Tibial nerve (tissue), 4 donors: ENCODE data around the gene RAB40C. TPM values are rescaled to one million over a fixed set of nuclear protein-coding genes. Genes with fewer than 3 reads are reported as not detected.

Experiments used
- DNase-seq, 2 donors: peaks; one replicate each; pipeline ENCODE4 v3.0.0-alpha.2; 2019; ENCODE audit warnings: low spot score in 2 of 2
- H3K27ac ChIP-seq, 4 donors: fragments of 200-600 bp; sonication (generic) in 3 of 4; one replicate each; pipeline ENCODE4 v1.5.1; 2017 to 2019; ENCODE audit warnings: mild to moderate bottlenecking in 1 of 4
- H3K27me3 ChIP-seq, 2 donors: fragments of 200-600 bp; sonication (generic) in 1 of 2; one replicate each; pipeline versions ENCODE4 v1.5.1 to v1.6.0; 2017 to 2019
- H3K36me3 ChIP-seq, 3 donors: fragments of 200-600 bp; sonication (generic); one replicate each; pipeline ENCODE4 v1.5.1; 2018 to 2019
- H3K4me1 ChIP-seq, 4 donors: fragments of 200-600 bp; sonication (generic) in 3 of 4; one replicate each; pipeline ENCODE4 v1.5.1; 2017 to 2019
- H3K4me3 ChIP-seq, 4 donors: fragments of 200-600 bp; sonication (generic) in 3 of 4; one replicate each; pipeline ENCODE4 v1.5.1; 2017 to 2019; ENCODE audit warnings: mild to moderate bottlenecking in 1 of 4, moderate library complexity in 1 of 4
- H3K9me3 ChIP-seq, 4 donors: fragments of 200-600 bp; sonication (generic) in 3 of 4; one replicate each; pipeline ENCODE4 v1.5.1; 2017 to 2019
- CTCF ChIP-seq, 5 experiments: fragments of 200-600 bp in 3 of 5; fragments of 450-650 bp in 2 of 5; sonication (generic) in 3 of 5; IDR thresholded peaks; one replicate each; pipeline ENCODE4 v1.5.1; 2016 to 2019; ENCODE audit warnings: antibody characterized with exemption in 5 of 5, mild to moderate bottlenecking in 3 of 5, moderate library complexity in 2 of 5
- EP300 ChIP-seq, 2 donors: sonication (generic); formaldehyde crosslinking; IDR thresholded peaks; one replicate each; pipeline ENCODE4 v1.6.1; 2017; ENCODE audit warnings: antibody characterized with exemption in 2 of 2, mild to moderate bottlenecking in 1 of 2
- POLR2A ChIP-seq, 2 donors: fragments of 450-650 bp; IDR thresholded peaks; one replicate each; pipeline ENCODE4 v1.6.1; 2017; ENCODE audit warnings: antibody characterized with exemption in 2 of 2, mild to moderate bottlenecking in 2 of 2, moderate library complexity in 2 of 2
- WGBS, 2 donors: methylation state at CpG; one replicate each; pipeline ENCODE4 v1.1.5; 2018; 5-methylcytosine and 5-hydroxymethylcytosine counted together
- total RNA-seq, 4 donors: library from RNA; depleted of rRNA; stranded (reverse); fragments of >200 nt; gene quantifications; one replicate each; pipeline ENCODE4 v1.1.0, GENCODE V29; 2016

RAB40C gene
- total RNA-seq, 4 donors from 2014 or later = 21.1 to 30.6 (median 27.5) TPM

GRCh38 chr16:654034-654433 lies 64.2 kb downstream of the RAB40C start:
- Histone ChIP-seq H3K27me3 (no peaks in the 10 kb centered on the region), H3K4me3 (no peak overlapping the region), H3K36me3 (peaks cover 0 to 74% (median 0%) of the 10 kb centered on the region in 3 donors), H3K4me1 (peaks cover 0 to 12% (median 7%) of the 10 kb centered on the region in 4 donors), H3K9me3 (no peaks in the 10 kb centered on the region), H3K27ac (no peak overlapping the region)
- DNase-seq = no peak
- 85 to 88% methylated on average over 12 of the region's 12 CpGs for WGBS, 2 donors
- TF ChIP-seq CTCF (IDR thresholded peaks at IDR 0.05) (no peak), POLR2A (IDR thresholded peaks at IDR 0.05) (no peak), EP300 (IDR thresholded peaks at IDR 0.05) (no peak)

GRCh38 chr16:657487-657886 lies 67.6 kb downstream of the RAB40C start:
- 94 to 95% methylated on average over 9 to 15 of the region's 22 CpGs for WGBS, 2 donors
- Histone ChIP-seq H3K27ac (no peak overlapping the region), H3K4me1 (peaks cover 0 to 16% (median 14%) of the 10 kb centered on the region in 4 donors), H3K4me3 (no peak overlapping the region), H3K36me3 (peaks cover 0 to 71% (median 0%) of the 10 kb centered on the region in 3 donors), H3K27me3 (no peaks in the 10 kb centered on the region), H3K9me3 (no peaks in the 10 kb centered on the region)
- no peak for DNase-seq
- TF ChIP-seq CTCF (IDR thresholded peaks at IDR 0.05) = no peak
- TF ChIP-seq POLR2A (IDR thresholded peaks at IDR 0.05) = no peak
- TF ChIP-seq EP300 (IDR thresholded peaks at IDR 0.05) = no peak

- no peak overlapping the region for H3K27ac ChIP-seq
- peaks cover 0 to 57% (median 0%) of the 10 kb centered on the region in 3 donors for H3K36me3 ChIP-seq
- TF ChIP-seq CTCF (IDR thresholded peaks at IDR 0.05) = no peak
- DNase-seq = no peak
- H3K9me3 ChIP-seq = no peaks in the 10 kb centered on the region
- no peak overlapping the region for H3K4me3 ChIP-seq
- no peaks in the 10 kb centered on the region for H3K27me3 ChIP-seq
- H3K4me1 ChIP-seq = peaks cover 0 to 16% (median 14%) of the 10 kb centered on the region in 4 donors
- WGBS, 2 donors = 90 to 91% methylated on average over 27 to 29 of the region's 35 CpGs
These were observed 69.1 kb downstream of the RAB40C start for GRCh38 chr16:658679-659571.

GRCh38 chr16:659618-660017 lies 69.8 kb downstream of the RAB40C start:
- 69 to 86% methylated on average over 16 of the region's 20 CpGs for WGBS, 2 donors
- peak overlapping the region in 2 of 4 donors; percentile 86 to 90 for H3K27ac ChIP-seq
- TF ChIP-seq POLR2A (IDR thresholded peaks at IDR 0.05) (no peak), CTCF (IDR thresholded peaks at IDR 0.05) (no peak), EP300 (IDR thresholded peaks at IDR 0.05) (no peak)
- no peaks in the 10 kb centered on the region for H3K9me3 ChIP-seq
- H3K4me1 ChIP-seq = peaks cover 0 to 16% (median 14%) of the 10 kb centered on the region in 4 donors
- H3K4me3 ChIP-seq = no peak overlapping the region
- no peaks in the 10 kb centered on the region for H3K27me3 ChIP-seq
- DNase-seq = no peak
- peaks cover 0 to 51% (median 0%) of the 10 kb centered on the region in 3 donors for H3K36me3 ChIP-seq

GRCh38 chr16:660132-660458 lies 70.2 kb downstream of the RAB40C start:
- 58 to 60% methylated on average over 6 of the region's 6 CpGs for WGBS, 2 donors

More at GRCh38 chr16:660132-660458, 70.2 kb downstream of the RAB40C start:
- H3K9me3 ChIP-seq = no peaks in the 10 kb centered on the region
- H3K4me1 ChIP-seq = peaks cover 0 to 16% (median 14%) of the 10 kb centered on the region in 4 donors
- H3K27me3 ChIP-seq = no peaks in the 10 kb centered on the region
- H3K27ac ChIP-seq = peak overlapping the region in 3 of 4 donors; percentile 53 to 90 (median 86)
- H3K36me3 ChIP-seq = peaks cover 0 to 46% (median 0%) of the 10 kb centered on the region in 3 donors
- no peak for DNase-seq
- TF ChIP-seq POLR2A (IDR thresholded peaks at IDR 0.05) (no peak), EP300 (IDR thresholded peaks at IDR 0.05) (no peak), CTCF (IDR thresholded peaks at IDR 0.05) (no peak)
- peak overlapping the region in 1 of 4 donors; percentile 48 for H3K4me3 ChIP-seq
